K562 (cell line): ENCODE results near the gene YBEY. TPM values are rescaled to one million over a fixed set of nuclear protein-coding genes. Genes with fewer than 3 reads are reported as not detected.

ENCODE experiments used
- polyA plus RNA-seq, 8 experiments: library from polyadenylated mRNA; depleted of rRNA in 4 of 8; stranded (reverse) in 5 of 8; unstranded in 3 of 8; fragments of >200 nt; fragmentation: Nextera tagmentation in 2 of 8; fragmentation: Illumina TruSeq in 1 of 8; extraction: Ambion mirVana in 2 of 8; extraction: Trizol in 1 of 8; gene quantifications; 2 replicates each; pipeline versions ENCODE4 v1.2.1 to v1.2.3, GENCODE V29; 2011 to 2014; ENCODE audit warnings: inconsistent platforms in 1 of 8, missing spikeins in 1 of 8
- total RNA-seq, 7 experiments: library from RNA; depleted of rRNA in 6 of 7; stranded (reverse); fragments of >200 nt in 6 of 7; fragmentation: Illumina TruSeq in 2 of 7; extraction: Trizol in 2 of 7; gene quantifications; 2 replicates each; pipeline versions ENCODE4 v1.2.1 to v1.2.3, GENCODE V29; 2011 to 2021; ENCODE audit warnings: low replicate concordance in 1 of 7
- TF ChIP-seq, protein P1 (sequence below), 2 experiments: fragments of 450-650 bp; formaldehyde crosslinking in 1 of 2; IDR thresholded peaks; 2 replicates each; pipeline versions ENCODE4 v1.4.0 to v1.6.1; 2014 to 2020; ENCODE audit warnings: mild to moderate bottlenecking in 2 of 2, borderline replicate concordance in 1 of 2, low read depth in 1 of 2

The YBEY gene
- total and polyA plus RNA-seq, 9 of the 15 experiments (the other 6 are each of a cell fraction or from before 2014, with no cell fraction given) = 6.4 to 28.0 (median 12.4) TPM

DNA sequence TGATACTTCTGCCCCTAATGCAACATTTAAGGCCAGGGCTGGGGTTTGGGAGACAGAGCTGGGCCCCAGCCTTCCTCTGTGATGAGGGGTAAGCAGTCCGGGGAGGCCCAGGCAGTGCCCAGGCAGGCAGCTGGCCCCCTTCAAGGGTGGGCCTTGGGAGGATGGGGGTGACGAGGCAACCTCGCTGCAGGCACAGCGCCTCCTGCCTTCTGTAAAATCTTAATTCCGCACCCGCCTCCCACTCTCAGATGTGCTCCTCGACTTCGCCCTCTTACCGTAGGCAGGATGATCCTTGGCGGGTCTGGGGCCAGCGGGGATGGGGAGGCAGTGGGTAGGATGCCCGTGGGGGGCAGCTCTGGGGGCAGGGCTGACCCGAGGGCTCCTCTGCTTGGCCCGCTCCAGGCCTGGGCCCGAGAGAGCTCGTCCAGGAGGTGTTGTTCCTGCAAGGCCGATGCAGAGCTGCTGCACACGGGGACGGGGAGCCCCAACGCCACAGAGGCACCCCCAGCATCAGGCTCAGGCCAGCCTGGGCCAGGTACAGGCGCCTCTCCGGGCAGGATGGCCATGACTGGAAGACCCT lies 28.4 kb downstream of the YBEY start (continued):
- TF ChIP-seq, protein P1, sequence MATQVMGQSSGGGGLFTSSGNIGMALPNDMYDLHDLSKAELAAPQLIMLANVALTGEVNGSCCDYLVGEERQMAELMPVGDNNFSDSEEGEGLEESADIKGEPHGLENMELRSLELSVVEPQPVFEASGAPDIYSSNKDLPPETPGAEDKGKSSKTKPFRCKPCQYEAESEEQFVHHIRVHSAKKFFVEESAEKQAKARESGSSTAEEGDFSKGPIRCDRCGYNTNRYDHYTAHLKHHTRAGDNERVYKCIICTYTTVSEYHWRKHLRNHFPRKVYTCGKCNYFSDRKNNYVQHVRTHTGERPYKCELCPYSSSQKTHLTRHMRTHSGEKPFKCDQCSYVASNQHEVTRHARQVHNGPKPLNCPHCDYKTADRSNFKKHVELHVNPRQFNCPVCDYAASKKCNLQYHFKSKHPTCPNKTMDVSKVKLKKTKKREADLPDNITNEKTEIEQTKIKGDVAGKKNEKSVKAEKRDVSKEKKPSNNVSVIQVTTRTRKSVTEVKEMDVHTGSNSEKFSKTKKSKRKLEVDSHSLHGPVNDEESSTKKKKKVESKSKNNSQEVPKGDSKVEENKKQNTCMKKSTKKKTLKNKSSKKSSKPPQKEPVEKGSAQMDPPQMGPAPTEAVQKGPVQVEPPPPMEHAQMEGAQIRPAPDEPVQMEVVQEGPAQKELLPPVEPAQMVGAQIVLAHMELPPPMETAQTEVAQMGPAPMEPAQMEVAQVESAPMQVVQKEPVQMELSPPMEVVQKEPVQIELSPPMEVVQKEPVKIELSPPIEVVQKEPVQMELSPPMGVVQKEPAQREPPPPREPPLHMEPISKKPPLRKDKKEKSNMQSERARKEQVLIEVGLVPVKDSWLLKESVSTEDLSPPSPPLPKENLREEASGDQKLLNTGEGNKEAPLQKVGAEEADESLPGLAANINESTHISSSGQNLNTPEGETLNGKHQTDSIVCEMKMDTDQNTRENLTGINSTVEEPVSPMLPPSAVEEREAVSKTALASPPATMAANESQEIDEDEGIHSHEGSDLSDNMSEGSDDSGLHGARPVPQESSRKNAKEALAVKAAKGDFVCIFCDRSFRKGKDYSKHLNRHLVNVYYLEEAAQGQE (IDR thresholded peaks at IDR 0.05; ENCODE audit: borderline replicate concordance) = no peak
- TF ChIP-seq, protein P1 (CRISPR knock-in tag; IDR thresholded peaks at IDR 0.05; ENCODE audit: low read depth) = no peak
- TF ChIP-seq, all 486 proteins: peak for 3
